GM23338 (cell line): Measurements from ENCODE around the gene ZNF583.

Source experiments
- CREB1 ChIP-seq: fragments of 250-450 bp; sonication (Bioruptor Pico); IDR thresholded peaks from 2 replicates; pipeline ENCODE4 v1.5.0; 2020; ENCODE audit warnings: low read depth, mild to moderate bottlenecking, moderate library complexity
- EZH2 ChIP-seq: fragments of 200-600 bp; sonication (generic); IDR thresholded peaks from one replicate; pipeline ENCODE4 v1.8.0; 2017; ENCODE audit warnings: antibody characterized with exemption, mild to moderate bottlenecking, low read depth; ENCODE audit not compliant: unreplicated experiment
- EZH2phosphoT487 ChIP-seq: fragments of 200-600 bp; sonication (generic); IDR thresholded peaks from one replicate; pipeline ENCODE4 v1.8.1; 2018; ENCODE audit warnings: antibody characterized with exemption; ENCODE audit not compliant: unreplicated experiment
- NANOG ChIP-seq: IDR thresholded peaks from 2 replicates; pipeline ENCODE4 v1.6.1; 2016; ENCODE audit warnings: antibody characterized with exemption, borderline replicate concordance
- POLR2AphosphoS5 ChIP-seq: IDR thresholded peaks from 2 replicates; pipeline ENCODE4 v1.6.1; 2016; ENCODE audit warnings: antibody characterized with exemption, low read depth
- TF ChIP-seq, protein P1 (sequence below), 2 experiments: fragments of 200-600 bp in 1 of 2; sonication (generic) in 1 of 2; conservative IDR thresholded peaks; 2 replicates each; pipeline versions ENCODE4 v1.5.1 to v1.6.1; 2016 to 2017; ENCODE audit warnings: antibody characterized with exemption in 2 of 2, low read depth in 2 of 2, mild to moderate bottlenecking in 2 of 2, moderate library complexity in 1 of 2
- TF ChIP-seq, protein P2 (sequence below): IDR thresholded peaks from one replicate; pipeline ENCODE4 v1.6.1; 2018; ENCODE audit warnings: antibody characterized with exemption; ENCODE audit not compliant: unreplicated experiment

DNA sequence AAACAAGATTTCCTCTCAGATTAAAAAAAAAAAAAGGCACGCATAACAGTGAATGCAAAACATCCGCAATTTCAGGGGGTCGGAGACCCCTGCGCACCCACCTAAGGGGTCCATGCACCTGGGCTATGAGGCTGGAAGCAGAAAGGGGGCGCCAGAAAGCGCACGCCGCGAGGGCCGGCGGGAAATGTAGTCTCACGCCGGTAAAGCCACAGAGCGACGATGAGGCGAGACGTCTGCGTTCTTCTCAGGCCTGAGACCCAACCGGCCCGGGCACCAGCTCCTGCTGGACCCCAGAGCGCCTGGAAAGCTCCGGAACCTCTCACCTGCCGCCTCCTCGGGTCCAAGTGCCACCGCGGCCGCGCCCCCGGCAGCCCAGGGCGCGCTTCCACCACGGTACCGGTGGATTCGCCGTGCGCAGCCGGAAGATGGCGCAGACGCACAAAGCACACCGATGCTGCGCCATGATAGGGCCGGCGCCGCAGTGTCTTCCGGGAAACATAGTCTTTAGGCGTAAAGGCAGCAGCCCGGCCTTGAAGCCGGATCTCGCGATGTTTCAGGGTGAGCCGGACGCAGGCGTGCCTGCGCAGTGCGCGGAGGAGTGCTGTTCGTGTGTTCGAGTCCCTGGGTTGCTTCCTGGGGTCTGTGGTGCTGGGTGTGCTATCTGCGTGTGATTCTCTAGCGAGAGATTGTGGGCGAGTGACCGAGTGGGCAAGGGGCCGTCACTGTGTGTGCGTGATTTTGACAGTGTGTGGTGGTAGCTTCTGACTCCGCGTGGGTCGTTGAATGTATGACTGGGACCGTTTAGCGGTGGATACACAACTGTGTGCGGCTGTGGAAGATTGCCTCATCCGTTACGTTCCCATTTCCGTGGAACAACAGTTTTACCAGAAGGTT, 10.8 kb upstream of the ZNF583 start, which contains the start of gene ZNF582:
- TF ChIP-seq, protein P1, sequence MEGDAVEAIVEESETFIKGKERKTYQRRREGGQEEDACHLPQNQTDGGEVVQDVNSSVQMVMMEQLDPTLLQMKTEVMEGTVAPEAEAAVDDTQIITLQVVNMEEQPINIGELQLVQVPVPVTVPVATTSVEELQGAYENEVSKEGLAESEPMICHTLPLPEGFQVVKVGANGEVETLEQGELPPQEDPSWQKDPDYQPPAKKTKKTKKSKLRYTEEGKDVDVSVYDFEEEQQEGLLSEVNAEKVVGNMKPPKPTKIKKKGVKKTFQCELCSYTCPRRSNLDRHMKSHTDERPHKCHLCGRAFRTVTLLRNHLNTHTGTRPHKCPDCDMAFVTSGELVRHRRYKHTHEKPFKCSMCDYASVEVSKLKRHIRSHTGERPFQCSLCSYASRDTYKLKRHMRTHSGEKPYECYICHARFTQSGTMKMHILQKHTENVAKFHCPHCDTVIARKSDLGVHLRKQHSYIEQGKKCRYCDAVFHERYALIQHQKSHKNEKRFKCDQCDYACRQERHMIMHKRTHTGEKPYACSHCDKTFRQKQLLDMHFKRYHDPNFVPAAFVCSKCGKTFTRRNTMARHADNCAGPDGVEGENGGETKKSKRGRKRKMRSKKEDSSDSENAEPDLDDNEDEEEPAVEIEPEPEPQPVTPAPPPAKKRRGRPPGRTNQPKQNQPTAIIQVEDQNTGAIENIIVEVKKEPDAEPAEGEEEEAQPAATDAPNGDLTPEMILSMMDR (conservative IDR thresholded peaks at IDR 0.05; ENCODE audit: low read depth in 2 of 2): peak; percentile 73 to 80
- TF ChIP-seq EZH2 (no peak), EZH2phosphoT487 (no peak), POLR2AphosphoS5 (peak; percentile 86), CREB1 (no peak; the same call in 1 of the 2 replicates), NANOG (no peak)
- TF ChIP-seq, protein P2, sequence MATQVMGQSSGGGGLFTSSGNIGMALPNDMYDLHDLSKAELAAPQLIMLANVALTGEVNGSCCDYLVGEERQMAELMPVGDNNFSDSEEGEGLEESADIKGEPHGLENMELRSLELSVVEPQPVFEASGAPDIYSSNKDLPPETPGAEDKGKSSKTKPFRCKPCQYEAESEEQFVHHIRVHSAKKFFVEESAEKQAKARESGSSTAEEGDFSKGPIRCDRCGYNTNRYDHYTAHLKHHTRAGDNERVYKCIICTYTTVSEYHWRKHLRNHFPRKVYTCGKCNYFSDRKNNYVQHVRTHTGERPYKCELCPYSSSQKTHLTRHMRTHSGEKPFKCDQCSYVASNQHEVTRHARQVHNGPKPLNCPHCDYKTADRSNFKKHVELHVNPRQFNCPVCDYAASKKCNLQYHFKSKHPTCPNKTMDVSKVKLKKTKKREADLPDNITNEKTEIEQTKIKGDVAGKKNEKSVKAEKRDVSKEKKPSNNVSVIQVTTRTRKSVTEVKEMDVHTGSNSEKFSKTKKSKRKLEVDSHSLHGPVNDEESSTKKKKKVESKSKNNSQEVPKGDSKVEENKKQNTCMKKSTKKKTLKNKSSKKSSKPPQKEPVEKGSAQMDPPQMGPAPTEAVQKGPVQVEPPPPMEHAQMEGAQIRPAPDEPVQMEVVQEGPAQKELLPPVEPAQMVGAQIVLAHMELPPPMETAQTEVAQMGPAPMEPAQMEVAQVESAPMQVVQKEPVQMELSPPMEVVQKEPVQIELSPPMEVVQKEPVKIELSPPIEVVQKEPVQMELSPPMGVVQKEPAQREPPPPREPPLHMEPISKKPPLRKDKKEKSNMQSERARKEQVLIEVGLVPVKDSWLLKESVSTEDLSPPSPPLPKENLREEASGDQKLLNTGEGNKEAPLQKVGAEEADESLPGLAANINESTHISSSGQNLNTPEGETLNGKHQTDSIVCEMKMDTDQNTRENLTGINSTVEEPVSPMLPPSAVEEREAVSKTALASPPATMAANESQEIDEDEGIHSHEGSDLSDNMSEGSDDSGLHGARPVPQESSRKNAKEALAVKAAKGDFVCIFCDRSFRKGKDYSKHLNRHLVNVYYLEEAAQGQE: no peak
